ENCODE measurements around the gene CSTPP1.
A peak's percentile ranks its signal among the peaks of the same experiment; 100 is the strongest.

Gene CSTPP1

GRCh38 chr11:47143322-47143721 lies 206.8 kb downstream of the CSTPP1 start:
- no peak for DNase-seq

DNA sequence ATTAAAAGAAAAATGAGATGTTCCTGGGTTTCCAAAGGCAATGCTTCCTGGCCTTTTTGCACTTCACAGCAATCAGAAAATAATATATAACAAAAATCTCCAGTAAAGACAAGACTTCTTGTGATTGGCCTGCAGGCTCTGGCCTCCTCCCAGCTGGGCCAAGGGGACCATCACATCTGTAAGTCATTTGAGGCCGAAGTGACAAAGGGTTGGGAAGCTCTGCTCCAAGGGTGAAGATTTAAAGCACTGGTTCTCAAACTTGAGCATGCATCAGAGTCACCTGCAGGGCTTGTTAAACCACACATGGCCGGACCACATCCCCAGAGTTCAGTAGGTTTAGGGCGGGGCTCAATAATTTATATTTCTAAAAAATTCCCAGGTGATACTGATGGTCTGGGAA lies 208.0 kb downstream of the CSTPP1 start:
- no peak for DNase-seq

DNA sequence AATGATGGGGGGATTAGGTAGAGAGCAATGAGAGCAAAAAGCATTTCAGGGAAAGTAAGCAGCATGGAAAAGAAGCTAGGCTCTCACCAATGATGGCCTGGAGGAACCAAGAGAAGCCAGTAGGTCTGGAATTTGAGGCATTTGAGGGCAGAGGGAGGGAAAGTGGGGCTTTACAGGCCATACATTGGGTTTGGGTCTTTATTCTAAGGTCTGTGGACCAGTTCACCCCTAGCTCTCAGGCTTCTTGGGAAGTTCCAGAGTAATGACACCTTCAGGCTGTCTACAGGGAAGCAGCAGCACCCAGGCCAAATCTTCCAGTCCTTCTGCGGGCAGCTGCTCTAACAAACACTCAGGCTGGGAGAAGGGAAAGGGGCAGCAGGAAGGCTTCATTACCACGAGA lies 210.7 kb downstream of the CSTPP1 start:
- no peak for DNase-seq

DNA sequence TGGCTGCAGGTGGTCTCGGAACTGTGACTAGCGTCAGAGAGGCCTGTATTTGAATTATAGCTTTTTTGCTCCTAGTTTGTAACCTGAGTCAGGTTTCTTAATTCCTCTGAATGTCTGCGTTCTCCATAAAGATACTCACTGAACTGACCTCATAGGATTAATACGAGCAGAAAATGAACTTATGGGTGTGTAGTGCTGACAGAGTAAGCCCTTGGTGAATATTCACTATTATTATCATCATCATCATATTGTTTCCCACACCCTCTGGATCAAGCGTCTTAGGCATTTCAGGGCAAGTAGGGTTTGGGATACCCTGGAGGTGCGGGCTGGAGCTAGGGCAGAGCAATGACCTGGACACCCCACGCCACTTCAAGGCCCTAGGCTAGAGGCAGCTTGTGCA lies 211.1 kb downstream of the CSTPP1 start:
- DNase-seq = no peak

GRCh38 chr11:47148270-47148669 lies 211.7 kb downstream of the CSTPP1 start:
- no peak for DNase-seq

DNA sequence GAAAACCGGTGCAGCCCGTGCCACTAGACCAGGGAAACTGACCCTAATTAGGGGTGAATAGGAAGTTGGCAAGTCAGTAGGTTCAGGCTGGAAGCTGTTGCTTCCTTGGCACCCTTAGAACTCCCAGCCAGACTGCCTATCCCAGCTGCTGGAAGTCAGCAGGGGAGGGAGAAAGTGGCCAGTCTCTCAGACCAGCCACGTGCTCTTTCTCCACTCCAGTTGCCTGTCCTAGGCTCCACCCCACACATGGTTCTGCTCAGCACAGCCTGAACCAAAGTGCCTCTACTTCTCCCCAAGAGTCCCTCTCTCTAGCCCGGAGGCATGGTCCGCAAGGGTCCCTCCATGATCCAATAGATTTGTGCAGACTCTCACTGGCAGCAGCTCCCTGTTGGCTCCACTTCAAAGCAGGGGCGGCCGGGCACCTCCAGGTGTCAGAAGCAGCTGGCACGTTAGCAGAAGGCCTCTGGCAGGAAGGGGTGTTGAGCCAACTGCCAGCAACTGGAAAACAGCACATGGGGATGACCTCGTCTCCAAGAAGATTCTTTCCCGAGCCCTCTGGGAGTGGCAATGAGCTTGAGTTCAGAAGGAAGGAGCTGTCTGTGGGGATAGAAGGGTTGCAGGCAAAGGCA lies 212.5 kb downstream of the CSTPP1 start:
- DNase-seq = no peak

DNA sequence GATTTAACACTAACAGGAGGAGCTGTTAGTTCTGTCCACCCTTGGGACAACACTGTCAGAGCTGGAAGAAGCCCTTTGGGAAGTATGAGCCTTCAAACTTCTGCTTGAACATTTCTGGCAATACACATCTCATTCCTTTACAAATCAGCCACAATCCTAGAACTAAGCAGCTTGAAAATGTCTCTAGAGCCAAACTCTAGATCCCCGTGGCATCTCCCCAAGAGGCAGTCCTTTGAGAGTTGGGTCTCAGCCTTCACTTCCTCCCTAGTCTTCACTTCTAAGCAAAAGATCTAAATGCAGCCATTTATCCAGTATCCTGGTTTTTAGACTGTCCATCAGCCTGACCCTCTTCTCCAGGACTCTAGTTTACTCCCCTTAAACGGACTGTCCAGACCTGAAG lies 213.2 kb downstream of the CSTPP1 start:
- DNase-seq = no peak

- DNase-seq = no peak
Measured at GRCh38 chr11:47152126-47152952, 215.8 kb downstream of the CSTPP1 start.

DNA sequence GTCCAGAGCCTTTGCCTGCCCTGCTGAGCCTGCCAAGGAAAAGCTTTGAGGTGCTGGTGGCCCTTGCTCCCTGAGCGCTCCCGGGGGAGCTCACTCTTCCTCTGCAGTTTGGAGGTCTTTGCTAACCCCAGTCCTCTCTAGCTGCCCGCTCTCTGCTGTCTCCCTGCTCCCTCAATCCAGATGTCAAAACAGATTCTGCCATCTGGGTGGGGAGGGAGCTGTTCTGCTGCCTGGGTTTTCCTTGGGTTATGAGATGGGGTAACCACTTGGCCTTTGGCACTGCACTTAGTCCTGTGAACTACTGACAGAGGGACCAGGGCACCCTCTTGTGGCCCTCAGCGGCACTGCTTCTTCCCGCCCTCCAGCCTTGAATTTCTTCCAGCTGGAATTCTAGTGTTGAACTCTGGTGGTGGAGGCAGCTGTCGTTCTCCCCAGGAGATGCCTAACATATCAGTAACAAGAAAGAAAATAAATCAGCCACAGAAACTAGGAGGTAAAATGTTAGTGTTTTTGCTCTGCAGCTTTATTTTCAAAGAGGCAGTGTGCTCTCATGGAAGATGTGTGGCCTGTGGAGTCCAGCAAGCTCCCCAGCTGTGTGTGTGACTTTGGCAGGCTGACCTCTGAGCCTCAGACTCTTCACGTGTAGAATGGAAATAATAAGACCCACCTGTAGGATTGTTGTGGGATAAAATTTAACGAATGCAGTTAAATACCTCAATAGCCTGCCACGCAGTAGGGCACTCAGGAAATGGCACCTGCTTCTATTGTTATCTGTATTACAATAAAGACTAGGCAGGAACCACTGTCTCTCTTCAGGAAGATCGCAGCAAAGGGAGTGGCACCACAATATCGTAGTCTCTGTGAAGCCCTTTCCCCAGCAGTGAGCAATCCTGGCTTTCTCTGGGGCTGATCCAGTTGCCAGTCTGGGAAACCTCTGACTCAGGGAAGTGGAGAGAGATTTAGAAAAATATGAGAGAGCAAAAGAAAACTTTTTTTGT lies 216.7 kb downstream of the CSTPP1 start:
- peak; percentile 50 for DNase-seq

DNA sequence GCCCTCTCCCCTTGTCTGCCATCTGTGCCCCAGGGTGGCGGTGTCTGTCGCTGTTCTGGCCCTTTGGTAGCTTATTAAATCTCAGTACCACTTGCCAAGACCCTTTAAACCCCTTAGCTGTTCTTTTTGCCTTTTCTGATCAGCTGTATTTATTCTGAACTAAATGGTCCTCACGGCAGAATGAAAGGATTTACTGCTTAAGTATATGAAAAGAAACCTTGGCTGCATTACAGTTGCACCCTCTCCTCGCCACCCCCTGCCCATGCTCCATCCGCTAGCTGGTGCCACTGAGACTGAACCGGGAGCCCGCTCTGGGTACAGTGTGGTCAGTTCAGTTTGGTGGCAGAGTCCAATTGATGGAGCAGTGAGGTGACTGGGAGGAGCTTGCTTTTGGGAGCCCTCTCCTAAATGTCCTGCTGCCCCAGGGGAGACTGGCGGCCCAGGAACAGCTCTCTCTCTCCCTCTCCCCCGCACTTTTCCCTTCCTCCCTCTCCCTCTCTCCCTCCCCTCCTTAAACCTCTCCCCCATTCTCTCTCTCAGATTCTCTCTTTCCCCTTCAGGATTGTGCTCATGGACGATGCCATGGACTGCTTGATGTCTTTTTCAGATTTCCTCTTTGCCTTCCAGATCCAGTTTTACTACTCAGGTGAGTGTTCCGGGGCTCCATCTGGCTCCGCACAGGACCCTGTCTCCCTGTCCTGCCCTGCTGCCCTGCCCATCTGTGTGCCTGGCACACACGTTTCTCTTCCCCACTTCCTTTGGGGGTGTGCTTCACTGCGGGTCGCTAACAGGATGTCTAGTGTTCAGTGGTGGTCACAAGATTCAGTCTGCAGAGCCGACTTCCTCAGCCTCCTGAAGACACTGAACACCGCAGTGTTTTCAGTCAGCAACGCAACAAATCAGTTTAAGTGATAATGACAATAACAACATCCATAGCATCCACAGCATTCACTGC lies 218.3 kb downstream of the CSTPP1 start:
- DNase-seq = no peak

DNA sequence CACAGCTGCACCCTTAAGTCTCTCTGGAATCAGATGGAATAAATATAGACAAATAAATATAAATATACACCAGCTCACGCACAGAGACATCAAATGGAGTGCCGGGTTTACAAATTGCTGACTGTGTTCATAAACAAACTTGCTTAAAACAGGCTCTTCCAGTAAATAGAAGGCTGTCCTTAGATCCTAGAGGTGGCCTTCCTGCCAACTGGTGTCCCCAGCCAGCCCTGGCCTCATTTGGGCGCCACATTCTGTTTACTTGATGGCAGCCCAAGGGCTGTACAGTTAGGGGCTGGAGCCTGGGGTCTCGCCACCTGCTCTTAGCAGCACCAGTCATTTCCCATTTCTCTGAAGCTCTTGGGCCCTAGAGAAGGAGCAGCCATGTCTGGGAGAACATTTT lies 219.3 kb downstream of the CSTPP1 start:
- no peak for DNase-seq

DNA sequence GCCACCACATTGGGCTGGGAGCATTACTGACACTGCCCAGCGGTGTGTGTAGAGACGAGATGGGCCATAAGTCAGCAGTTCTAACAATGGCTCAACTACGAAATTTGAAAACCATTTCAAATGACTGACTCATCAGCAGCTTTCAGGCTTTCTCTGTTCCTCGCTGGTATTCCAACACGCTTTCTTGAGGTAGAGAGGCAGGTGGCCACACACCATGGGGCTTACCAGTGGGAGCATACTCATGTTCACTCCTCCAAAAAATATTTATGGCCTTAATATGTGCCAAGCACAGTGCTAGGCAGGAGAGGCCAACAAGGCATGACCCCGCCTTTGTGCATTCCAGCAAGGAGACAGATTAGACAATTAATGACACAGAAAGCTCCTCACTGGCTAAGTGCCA lies 219.8 kb downstream of the CSTPP1 start:
- no peak for DNase-seq

- DNase-seq = no peak
Measured at GRCh38 chr11:47156951-47157350, 220.4 kb downstream of the CSTPP1 start.

DNA sequence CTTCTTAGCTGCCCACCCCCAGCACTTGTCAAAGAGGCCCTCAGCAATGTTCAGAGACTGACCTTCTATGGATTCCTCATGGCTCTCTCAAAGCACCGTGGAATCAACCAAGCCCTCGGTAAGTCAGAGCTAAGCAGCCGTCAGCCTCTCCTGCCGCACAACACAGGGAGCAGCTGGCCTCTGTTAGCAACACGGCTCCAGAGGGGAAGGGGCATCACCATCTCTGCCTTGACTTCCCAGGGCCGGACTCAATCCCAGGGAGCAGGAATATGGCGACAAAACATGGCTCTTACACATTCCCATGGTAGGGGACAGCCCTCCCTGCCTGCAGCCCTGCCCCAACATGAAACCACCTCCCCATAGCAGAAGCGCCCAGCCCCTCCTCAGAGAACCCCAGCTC lies 221.2 kb downstream of the CSTPP1 start:
- DNase-seq = no peak

- DNase-seq = no peak
Measured at GRCh38 chr11:47158242-47158641, 221.7 kb downstream of the CSTPP1 start.

- no peak for DNase-seq
Measured at GRCh38 chr11:47160753-47161133, 224.2 kb downstream of the CSTPP1 start.

DNA sequence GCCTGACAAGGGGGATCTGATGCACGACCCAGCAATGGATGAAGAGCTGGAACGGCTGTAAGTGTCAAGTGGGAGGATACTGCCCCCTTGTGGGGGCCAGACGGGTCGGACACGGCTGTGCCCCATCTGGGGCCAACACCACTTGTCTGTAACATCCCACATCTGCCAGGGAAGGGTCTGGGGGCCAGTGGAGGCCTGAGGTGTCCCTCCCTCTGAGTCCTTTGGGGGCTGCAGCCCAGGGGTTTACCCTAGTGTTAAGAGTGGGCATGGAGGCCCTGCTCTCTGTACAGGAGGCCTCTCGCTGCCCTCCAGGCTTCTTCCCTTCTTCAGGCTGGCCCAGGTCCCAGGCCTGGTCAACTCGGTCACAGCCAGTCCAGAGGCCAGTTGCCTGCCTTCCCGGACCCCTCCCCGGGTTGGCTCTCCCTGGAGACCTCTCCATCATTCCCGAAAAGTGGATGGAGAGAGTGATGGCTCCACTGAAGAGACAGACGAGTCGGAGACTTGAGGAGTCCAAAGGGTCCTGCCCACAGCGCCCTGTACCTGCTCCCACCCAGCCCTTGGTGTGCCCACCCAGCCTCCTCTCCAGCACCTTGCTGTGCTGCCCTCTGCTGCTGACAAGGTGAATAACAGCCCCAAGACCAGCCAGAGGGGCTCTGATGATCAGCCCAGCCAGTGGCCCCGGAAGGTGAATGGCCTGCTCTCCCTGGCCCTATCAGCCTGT lies 224.7 kb downstream of the CSTPP1 start:
- peak; percentile 57 for DNase-seq

DNA sequence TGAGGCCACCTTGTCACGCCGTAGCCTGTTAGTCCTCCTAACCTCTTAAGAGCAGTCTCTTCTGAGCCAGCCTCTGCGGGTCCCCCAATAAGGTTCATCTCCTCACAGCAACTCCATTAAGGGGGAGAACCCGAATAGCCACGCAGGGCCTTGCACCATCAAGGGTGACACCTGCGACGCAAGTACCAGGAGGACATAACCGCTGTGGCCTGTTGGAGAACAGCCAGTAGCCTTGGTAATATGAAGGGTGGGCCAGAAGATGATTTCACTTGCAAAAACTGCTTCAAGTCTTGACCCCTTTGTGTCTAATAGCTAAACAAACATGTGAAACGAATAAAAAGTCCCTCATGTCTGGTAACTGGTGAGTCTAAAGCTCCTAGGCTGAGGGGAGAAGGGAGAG lies 225.3 kb downstream of the CSTPP1 start:
- DNase-seq = no peak

- no peak for DNase-seq
Measured at GRCh38 chr11:47162426-47162825, 225.9 kb downstream of the CSTPP1 start.

DNA sequence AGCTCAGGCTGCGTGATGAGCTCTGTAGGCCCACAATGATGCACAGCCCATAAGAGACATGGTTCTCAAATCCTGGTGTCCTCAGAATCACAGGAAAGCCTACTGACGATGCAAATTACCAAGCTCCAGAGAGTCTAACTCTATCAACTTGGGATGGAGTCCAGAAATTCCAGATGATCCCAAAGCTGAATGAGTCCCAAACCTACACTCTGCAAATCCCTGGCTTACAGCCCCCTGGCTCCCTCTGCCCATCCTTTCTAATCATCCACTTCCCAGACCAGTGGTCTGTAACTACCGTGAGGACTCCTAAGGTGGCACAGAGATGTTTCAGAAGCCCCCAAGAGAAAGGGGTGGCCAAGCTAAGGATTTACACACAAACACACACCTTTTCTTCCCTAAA lies 226.6 kb downstream of the CSTPP1 start:
- DNase-seq = no peak

DNA sequence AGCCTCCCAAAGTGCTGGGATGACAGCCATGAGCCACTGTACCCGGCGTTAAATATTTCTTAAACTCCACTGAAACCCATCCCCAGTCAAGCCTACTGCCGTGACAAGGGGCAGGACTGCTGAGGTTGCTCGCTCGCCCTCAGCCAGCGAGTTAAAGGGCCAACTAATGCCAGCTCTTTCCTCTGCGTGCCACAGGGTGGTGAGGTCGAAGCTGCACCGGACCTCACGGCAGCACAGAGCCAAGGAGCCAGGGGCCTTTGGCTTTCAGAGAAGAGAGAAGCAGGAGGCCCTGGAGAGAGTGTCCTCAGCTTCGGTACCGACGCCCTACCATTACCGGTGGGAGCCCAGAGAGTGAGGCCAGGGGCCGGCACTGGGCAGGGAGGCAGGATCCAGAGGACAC lies 227.3 kb downstream of the CSTPP1 start:
- DNase-seq = no peak

DNA sequence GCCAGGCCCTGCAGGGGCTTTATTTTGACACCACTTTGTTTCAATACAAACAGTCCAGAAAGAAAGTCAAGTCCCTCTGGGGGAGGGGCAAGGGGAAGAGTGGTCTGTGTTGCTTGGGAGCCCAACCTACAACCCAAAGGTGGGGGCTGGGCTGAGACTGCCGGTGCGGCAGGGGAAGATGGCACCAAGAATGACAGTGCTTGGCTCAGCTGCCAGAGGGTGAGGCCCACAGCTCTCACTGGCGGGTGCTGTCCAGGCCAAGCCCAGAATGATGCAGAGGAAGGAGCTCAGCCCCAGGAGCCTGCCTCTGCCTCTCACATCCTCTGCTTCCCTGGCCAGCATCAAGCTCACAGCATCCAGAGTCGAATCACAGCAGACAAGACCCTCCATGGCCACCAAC lies 227.8 kb downstream of the CSTPP1 start:
- DNase-seq = no peak

All from activated CD4-positive, alpha-beta T cell treated with anti-CD3 and anti-CD28 coated beads, Interleukin-2, amount 50 U/mL, for 1 hour (primary cell).